Astrocyte (in vitro differentiated cells and primary cell): ENCODE measurements around the gene PYCARD.
"Not testable (repeated sequence)": the region's sequence is repeated elsewhere in the genome, so short reads cannot be mapped to it uniquely, and the experiment has no call there.

Experiments
- CTCF ChIP-seq: IDR thresholded peaks from 2 replicates; pipeline ENCODE4 v1.5.1; 2011; ENCODE audit warnings: low read depth, mild to moderate bottlenecking, inconsistent platforms, low read length, moderate library complexity; ENCODE audit not compliant: insufficient read depth
- EZH2 ChIP-seq: IDR thresholded peaks from 2 replicates; pipeline ENCODE4 v1.6.1; 2012; ENCODE audit warnings: mild to moderate bottlenecking, low read length, inconsistent platforms; ENCODE audit not compliant: insufficient read depth

- not testable (repeated sequence) for TF ChIP-seq CTCF, EZH2
Observed at GRCh38 chr16:31200111-31200510, 2.4 kb downstream of the PYCARD start.
